Stimulated activated CD8-positive, alpha-beta memory T cell treated with anti-CD3 and anti-CD28 coated beads, Interleukin-4, amount 100 ng/mL, for 48 hours (primary cell): ENCODE results near the gene NHERF2.

ENCODE experiments used
- DNase-seq: peaks from one replicate; pipeline ENCODE4 v3.0.0-alpha.2; 2020

NHERF2 gene

DNA sequence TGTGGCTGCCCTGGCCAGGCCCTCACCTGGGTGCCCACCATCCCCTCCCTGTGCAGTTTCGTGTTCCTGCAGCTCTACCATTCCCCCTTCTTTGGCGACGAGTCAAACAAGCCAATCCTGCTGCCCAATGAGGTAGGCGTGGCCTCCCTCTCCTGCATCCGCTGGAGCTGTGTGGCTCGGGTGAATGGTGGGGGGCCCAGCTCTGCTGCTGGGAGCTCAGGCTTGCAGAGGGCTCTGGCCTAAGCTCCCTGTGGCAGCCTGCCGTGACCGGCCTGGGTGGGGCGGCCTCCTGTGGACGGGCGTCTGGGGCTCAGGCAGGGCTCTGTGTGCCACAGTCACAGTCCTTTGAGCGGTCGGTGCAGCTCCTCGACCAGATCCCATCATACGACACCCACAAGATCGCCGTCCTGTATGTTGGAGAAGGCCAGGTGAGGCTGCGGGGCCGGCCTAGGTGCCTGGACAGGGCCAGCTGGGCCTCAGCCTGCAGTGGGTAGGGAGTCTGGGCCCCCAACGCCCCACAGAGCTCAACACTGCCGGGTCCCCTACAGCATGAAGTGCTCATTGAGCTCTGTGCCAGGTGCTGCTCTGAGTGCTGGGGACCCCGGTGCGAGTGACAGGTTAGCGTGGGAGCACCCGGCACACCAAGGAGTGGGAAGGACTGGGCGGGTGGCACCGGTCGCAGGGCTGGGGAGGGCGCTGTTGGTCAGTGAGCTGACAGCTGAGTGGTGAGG is 58.4 kb downstream of the NHERF2 start:
- no peak for DNase-seq

DNA sequence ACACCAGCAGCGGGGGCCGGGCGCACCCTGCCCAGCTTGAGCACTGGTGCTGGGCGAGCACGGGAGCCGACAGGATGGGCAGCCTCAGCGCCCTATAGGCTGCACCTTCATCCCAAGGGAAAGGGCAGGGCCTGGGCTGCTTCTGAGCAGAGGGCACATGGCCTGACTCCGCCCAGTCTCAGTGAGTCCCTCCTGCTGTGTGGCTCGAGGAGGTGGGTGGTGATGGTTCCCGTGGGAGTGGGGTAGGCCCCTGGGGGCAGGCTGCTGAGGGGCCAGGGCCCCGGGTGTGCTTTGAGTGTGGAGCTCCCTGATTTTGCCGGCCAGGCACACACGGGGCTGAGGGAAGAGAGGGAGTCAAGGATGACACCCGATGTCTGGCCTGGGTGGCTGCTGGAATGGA is 59.0 kb downstream of the NHERF2 start:
- DNase-seq = no peak

DNA sequence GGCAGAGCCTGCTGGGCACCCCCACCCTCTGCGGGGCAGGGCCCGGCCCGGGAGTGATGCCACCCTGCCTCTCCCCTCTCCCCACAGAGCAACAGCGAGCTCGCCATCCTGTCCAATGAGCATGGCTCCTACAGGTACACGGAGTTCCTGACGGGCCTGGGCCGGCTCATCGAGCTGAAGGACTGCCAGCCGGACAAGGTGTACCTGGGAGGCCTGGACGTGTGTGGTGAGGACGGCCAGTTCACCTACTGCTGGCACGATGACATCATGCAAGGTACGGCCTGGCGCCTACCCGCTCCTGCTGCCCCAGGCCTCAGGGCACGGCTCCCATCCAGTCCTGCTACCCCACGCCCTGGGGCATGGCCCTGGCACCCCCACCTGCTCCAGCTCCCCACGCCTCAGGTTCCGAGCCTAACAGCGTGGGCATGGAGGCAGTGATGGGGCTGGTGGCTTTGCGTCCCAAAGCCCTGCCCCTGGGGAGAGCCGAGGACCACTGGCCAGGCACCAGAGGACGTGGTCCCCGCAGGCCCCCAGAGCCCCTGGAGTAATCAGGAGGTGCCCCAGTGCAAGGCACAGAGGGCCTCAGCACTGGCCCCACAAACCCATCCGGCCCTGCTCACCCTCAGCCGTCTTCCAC is 59.5 kb downstream of the NHERF2 start:
- no peak for DNase-seq

DNA sequence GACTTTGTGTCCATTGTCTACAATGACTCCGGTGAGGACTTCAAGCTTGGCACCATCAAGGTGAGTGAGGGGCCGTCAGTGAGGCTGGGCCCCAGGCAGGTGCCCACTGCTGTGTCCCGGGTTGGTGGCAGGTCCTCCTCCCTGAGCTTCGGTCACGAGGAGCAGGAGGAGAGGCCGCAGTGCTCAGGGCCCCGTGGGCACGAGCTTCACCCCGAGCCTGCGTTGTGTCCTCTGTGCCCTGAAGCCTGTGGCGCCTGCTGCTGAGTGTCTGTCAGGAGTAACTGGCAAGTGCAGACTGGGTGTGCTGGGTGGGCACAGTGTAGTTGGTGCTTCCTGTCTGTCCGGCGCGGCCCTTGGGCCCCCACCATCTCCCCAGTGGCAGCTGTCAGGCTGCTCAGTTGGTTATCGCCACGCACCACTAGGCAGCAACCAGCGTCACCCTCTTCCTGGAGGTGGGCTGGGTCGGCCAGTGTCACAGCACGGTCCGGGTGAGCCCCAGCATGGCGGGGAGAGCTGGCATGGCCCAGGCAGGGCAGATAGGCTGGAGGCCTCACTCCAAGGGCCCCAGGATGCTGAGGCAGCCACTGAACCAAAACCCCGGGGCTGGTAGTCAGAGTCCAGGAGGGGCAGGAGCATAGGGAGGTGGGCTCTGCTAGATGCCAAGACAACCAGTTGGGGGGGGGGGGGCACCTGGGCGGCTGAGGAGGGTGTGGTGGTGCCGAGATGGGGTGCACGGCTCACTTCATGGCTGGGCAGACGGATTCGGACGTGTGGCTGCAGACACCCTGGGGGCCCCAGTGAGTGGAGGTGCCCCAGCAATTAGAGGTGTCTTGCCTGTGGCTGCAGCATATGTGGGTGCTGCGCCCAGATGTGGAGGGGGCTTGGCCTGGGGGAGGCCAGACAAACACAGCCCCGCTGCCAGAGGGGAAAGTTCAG is 60.4 kb downstream of the NHERF2 start:
- DNase-seq = no peak

DNA sequence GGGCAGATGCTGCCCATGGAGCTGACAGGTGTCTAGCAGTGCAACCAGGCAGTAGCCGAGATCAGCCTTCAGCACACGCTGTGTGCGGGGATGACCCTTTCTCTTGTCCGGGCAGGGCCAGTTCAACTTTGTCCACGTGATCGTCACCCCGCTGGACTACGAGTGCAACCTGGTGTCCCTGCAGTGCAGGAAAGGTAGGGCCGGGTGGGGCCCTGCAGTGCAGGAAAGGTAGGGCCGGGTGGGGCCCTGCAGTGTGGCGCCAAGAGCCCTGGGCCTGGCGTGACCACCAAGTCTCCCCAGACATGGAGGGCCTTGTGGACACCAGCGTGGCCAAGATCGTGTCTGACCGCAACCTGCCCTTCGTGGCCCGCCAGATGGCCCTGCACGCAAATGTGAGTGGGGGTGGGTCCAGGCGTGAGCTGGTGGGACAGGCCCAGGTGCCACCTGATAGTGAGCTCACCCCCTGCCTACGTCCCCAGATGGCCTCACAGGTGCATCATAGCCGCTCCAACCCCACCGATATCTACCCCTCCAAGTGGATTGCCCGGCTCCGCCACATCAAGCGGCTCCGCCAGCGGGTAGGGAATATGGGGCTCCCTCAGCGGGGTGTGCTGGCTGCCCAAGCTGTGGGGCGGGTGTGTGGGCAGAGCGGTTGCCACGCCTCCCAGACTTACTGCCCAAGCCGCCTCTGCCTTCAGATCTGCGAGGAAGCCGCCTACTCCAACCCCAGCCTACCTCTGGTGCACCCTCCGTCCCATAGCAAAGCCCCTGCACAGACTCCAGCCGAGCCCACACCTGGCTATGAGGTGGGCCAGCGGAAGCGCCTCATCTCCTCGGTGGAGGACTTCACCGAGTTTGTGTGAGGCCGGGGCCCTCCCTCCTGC is 61.3 kb downstream of the NHERF2 start:
- DNase-seq = no peak
